GM19438 (cell line): ENCODE data around the gene DOCK8.

Source experiments
- ATAC-seq: cut with Tn5 transposase; IDR thresholded peaks from one replicate; pipeline ENCODE4 v1.9.1; 2021; ENCODE audit warnings: low read depth; ENCODE audit not compliant: unreplicated experiment

The DOCK8 gene

DNA sequence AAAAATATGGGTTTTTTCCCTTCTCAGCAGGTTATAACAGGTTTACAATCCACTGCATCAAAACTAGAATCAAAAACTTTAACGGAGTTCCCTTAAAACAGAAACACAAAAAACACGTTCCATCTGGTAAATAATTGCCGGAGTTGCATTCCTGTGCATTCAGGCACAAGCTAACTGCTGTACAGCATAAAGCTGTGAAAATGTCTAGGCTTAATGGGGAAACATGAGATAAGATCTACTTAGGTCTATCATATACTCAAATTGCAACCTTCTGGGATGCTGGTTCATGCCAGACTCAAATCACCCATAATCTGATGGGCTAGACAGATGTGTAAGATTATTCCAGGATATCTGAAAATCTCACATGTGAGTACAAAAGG is 265.3 kb downstream of the DOCK8 start:
- ATAC-seq = no peak

DNA sequence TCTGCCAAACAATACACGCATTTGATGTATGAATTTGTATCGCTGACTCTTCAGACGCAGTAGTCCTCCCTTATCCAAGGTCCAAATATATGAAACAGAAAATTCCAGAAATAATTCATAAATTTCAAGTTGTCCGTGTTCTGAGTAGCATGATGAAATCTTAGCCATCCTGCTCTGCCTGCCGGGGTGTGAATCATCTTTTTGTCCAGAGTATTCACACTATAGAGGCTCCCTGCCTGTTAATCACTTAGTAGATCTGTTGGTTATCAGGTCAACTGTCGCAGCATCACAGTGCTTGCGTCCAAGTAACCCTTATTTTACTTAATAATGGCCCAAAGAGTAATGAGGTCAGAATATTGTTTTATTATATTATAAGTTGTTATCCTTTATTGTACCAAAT is 268.1 kb downstream of the DOCK8 start:
- ATAC-seq = no peak

GRCh38 chr9:486156-486555 is 271.5 kb downstream of the DOCK8 start:
- ATAC-seq = no peak

DNA sequence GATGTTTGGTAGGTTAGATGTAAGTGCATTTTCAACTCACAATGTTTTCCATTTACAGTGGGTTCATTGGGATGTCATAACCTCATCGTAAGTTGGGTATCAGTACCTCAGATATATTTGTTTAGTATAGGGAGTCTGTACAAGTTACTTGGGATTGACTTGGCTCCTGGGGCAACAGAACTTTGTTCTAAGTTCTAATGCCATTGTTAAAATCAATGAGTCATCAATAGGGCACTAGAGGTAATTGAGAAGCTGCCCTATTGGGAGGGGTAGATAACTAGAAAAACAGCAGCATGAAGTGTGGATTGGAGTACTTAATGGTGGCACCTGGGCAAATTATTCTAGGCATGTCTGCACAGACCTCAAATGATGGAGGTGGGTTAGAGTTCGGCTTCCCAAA is 272.8 kb downstream of the DOCK8 start:
- ATAC-seq = no peak

GRCh38 chr9:488448-488847 is 273.8 kb downstream of the DOCK8 start:
- no peak for ATAC-seq

DNA sequence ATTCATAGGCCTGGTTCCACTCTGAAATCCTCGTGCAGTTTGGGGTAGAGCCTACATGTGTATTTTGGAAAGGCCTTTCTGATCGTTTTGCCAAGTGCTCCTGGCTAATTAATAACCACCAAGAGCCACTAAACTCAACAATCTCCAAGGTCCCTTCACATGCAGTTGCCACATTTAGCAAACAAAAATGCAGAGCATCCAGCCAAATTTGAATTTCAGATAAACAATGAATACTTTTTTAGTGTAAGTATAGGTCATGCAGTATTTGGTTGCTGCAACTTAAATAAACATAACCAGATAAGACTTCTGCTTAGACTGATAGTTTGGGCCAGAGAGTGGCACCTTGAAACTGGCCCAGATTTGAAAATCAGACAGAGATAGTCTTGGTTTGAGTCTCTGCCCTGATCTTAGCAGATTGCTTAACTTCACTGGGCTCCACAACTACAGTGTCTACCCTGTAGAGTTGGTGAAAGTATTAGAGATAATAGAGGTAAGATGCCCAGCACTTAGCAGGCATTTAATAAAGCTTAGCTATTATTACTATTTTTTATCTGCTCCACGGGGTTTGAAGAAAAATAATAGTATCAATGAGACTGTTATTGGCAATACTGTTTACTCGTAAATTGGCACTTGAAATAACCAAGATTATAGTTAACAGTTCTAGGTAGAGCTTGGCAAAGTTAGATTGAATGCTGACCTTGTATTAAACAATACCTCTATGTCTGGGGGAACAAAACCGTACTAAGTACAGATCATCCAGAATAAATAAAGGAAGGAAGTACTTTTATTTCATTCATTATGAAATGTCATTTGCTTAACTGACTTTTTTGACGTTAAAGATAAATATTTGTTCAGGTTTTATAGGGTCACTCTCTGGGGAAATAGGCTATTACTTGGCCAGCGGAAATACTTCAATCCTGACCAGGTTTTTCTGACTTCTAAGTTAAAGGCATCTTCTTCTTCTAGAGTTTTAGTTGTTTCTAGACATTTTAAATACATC is 274.8 kb downstream of the DOCK8 start:
- no peak for ATAC-seq

DNA sequence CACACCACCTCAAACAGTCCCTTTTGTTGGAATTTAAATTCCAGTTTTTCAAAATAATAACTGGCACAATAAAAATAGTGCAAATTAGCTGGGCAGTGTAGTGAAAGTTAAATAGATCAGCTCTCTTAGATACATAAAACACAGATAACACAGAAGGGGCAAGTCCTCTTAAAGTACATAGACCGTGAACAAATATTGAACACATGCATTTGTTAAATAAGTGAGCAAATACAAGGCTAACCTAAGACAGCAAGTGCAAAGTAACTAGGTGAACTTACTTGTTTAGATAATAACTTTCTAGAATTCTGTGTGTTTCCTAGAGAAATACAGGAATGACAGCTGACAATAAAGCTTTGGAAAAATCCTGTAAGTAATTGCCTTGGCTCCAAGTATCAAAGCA is 280.1 kb downstream of the DOCK8 start:
- ATAC-seq = no peak

- ATAC-seq = no peak
These were observed 281.1 kb downstream of the DOCK8 start for GRCh38 chr9:495739-496138.

DNA sequence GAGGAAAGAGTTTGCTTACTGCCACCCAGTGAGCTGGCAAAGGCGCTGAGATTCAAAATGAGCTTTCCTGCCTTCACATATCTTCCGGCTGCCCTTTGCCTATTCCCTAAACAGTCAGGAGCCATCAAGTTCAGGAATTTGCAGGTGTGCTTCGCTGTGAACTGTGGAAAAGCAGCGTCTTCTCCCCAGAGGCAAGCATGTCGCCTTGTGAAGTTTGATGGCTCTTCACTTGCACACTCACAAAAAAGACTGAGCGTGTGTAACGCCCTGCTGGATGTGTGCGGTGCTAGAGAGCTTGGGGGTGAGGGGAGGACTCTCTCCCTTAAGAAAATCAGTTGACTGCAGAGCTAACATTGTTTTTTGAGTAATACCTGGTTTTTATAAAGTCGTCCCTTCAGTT is 288.7 kb downstream of the DOCK8 start:
- no peak for ATAC-seq

GRCh38 chr9:503881-504852 is 289.5 kb downstream of the DOCK8 start, which contains the start of gene KANK1:
Gene KANK1, plus strand, starts transcription at chr9:504695.
- peak; percentile 81 for ATAC-seq

DNA sequence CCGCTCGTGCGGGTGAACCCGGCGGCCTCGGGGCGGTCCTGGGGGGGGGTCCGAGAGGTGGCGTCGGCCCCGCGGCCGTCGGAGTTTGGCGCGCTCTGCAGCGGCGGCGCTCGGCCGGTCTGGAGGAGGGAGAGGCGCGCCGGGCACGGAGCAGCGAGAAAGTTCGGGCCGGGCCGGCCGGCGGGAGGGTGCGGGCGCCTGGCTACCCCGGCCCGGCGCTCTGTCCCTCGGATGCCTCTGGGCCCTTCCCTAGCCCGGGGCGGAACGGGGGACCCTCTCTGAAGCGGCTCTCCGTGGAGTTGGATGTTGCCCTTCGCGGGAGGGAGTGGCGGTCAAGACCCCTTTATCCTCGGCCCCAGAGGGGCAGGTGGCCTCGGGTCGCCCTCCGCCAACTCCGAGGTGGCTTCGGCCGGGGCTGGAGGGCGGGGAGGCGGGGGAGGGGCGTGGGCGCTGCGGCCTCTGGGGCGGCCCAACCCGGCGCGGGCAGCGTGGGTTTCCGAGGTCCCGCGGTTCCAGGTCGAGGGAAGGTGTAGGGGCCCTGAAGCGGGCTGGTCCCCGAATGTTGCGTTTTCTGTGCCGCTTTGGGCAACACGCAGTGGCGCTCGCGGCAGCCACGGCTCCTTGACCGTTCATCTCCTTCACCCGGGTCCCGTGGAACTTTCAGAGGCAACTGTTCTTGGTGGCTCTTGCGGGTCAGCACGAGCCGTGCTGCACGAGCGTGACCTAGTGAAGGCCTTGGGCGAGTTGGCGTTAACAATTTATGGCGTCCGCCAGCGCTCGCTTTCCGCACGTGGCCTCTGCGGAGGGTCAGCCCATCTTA is 290.5 kb downstream of the DOCK8 start:
- ATAC-seq = peak; percentile 25

DNA sequence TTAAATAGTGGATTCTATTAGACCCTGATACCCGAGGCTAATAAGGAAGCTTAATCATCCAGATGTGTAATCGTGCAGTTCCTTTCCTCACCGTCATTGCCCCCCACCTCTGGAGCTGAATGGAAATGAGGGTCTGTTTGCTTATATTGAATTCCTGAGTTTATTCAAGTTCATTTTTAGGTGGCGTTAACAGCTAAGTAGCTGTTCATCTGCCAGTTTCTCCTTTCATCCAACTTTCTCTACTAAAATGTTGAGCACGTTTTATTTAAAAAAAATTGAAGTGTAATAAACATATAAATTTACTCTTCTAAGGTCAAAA is 291.0 kb downstream of the DOCK8 start:
- no peak for ATAC-seq

GRCh38 chr9:506281-506680 is 291.6 kb downstream of the DOCK8 start:
- ATAC-seq = no peak

- no peak for ATAC-seq
These were observed 297.2 kb downstream of the DOCK8 start for GRCh38 chr9:511861-512260.

GRCh38 chr9:512555-513272 is 298.0 kb downstream of the DOCK8 start:
- no peak for ATAC-seq
